ENCODE data around the gene FARS2.

Gene FARS2

GRCh38 chr6:5728351-5729079 lies 467.2 kb downstream of the FARS2 start:
- Mint-ChIP-seq H3K9me3 (ENCODE audit: low read depth) (no peaks in the 10 kb centered on the region), H3K36me3 (peaks cover 20% of the 10 kb centered on the region), H3K4me1 (ENCODE audit: low read depth) (peaks cover 4% of the 10 kb centered on the region), H3K4me3 (no peak overlapping the region), H3K27me3 (no peaks in the 10 kb centered on the region), H3K27ac (no peak overlapping the region)

- Mint-ChIP-seq H3K4me1 (ENCODE audit: low read depth) (peaks cover 1% of the 10 kb centered on the region), H3K4me3 (no peak overlapping the region), H3K27me3 (no peaks in the 10 kb centered on the region), H3K27ac (no peak overlapping the region), H3K36me3 (peaks cover 21% of the 10 kb centered on the region), H3K9me3 (ENCODE audit: low read depth) (no peaks in the 10 kb centered on the region)
These were observed 467.7 kb downstream of the FARS2 start for GRCh38 chr6:5729080-5729434.

DNA sequence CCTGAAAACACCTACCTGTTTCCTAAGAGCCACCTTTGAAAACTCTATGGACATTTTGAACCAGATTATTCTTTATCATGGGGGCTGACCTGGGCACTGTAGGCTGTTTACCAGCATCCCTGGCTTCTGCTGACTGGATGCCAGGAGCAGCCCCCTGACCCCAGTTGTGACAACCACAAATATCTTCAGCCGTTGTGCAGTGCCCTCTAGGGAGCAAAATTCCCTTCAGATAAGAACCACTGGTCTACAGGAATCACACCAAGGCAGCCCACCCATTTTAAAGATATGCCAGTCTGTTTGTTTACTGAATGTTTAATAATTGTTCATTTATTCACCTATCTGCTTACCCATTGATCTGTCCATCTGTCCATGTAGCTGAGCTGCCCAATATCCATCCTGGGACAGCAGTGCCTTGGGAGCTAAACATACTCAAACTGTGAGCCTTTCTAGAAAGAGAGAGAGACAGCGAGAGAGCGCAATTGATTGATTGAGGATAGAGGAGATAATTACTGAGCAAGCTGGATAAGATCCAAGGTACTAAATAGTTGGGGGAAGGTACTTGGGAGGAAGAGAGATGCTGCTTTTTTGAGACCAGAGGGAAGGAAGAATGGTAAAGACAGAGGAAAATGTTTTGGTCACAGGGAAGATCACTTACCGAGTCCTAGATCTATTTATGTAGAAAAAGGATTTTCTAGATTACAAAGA lies 468.7 kb downstream of the FARS2 start:
- no peaks in the 10 kb centered on the region for H3K9me3 Mint-ChIP-seq (ENCODE audit: low read depth)
- no peak overlapping the region for H3K4me3 Mint-ChIP-seq
- peaks cover 21% of the 10 kb centered on the region for H3K36me3 Mint-ChIP-seq
- peaks cover 1% of the 10 kb centered on the region for H3K4me1 Mint-ChIP-seq (ENCODE audit: low read depth)
- H3K27ac Mint-ChIP-seq: no peak overlapping the region
- H3K27me3 Mint-ChIP-seq: no peaks in the 10 kb centered on the region

DNA sequence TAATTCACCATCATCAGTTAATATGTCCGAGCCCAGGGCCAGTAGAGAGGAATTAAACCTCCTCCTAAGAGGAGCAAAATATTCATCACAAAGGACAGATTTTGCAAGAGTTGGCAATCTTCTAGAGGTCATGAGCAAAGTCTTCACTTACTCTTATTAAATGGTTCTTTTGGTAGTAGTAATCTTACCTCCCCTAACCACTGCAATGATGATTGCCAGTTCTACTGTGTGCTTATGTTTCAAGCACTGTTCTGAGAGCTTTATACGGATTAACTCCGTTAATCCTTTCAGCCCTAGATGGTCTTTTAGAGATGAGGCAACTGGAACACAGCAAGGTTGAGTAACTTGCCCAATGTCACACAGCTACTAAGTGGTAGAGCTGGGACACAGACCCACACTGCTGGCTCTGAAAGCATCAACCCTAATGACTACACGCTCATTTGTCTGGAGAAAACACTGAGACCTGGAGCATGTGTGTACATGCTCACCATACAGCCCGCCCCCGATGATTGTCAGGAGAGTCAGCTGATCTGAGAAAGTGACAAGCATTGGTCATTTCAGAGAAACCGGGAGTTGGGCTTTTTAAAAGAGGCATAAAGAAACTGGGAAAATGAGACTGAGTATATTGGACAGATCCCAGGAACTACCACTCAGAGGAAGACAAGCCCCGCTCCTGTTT lies 469.4 kb downstream of the FARS2 start:
- H3K9me3 Mint-ChIP-seq (ENCODE audit: low read depth): no peaks in the 10 kb centered on the region
- H3K4me1 Mint-ChIP-seq (ENCODE audit: low read depth): peaks cover 1% of the 10 kb centered on the region
- peaks cover 19% of the 10 kb centered on the region for H3K36me3 Mint-ChIP-seq
- no peak overlapping the region for H3K27ac Mint-ChIP-seq
- no peak overlapping the region for H3K4me3 Mint-ChIP-seq
- no peaks in the 10 kb centered on the region for H3K27me3 Mint-ChIP-seq

- Mint-ChIP-seq H3K27ac (no peak overlapping the region), H3K4me1 (ENCODE audit: low read depth) (peaks cover 1% of the 10 kb centered on the region), H3K4me3 (no peak overlapping the region), H3K36me3 (peaks cover 19% of the 10 kb centered on the region), H3K9me3 (ENCODE audit: low read depth) (no peaks in the 10 kb centered on the region), H3K27me3 (no peaks in the 10 kb centered on the region)
These were observed 470.1 kb downstream of the FARS2 start for GRCh38 chr6:5731435-5731834.

DNA sequence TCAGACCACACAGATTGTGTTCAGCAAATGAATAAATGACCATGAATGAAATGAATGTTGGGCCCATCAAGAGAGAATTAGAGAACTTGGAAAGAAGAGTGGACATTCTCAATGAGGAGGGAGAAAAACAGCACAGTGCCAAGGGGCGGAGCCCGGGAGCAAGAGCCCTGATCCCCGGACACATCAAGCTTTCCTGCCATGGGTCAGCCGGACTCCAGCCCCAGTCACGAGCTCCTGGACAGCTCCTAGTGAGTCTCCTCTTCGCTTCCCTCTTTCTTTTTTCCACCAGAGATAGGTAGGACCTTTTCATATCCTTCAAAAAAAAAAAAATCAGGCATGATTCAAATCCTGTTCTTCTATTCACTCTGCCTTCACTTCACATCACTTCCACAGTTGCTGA lies 471.2 kb downstream of the FARS2 start:
- no peaks in the 10 kb centered on the region for H3K27me3 Mint-ChIP-seq
- no peak overlapping the region for H3K27ac Mint-ChIP-seq
- H3K9me3 Mint-ChIP-seq (ENCODE audit: low read depth): no peaks in the 10 kb centered on the region
- H3K4me3 Mint-ChIP-seq: no peak overlapping the region
- H3K4me1 Mint-ChIP-seq (ENCODE audit: low read depth): peaks cover 1% of the 10 kb centered on the region
- peaks cover 19% of the 10 kb centered on the region for H3K36me3 Mint-ChIP-seq

GRCh38 chr6:5736016-5736738 lies 474.9 kb downstream of the FARS2 start:
- no peaks in the 10 kb centered on the region for H3K27me3 Mint-ChIP-seq
- H3K9me3 Mint-ChIP-seq (ENCODE audit: low read depth): no peaks in the 10 kb centered on the region
- H3K27ac Mint-ChIP-seq: no peak overlapping the region
- H3K36me3 Mint-ChIP-seq: peaks cover 24% of the 10 kb centered on the region
- peaks cover 1% of the 10 kb centered on the region for H3K4me1 Mint-ChIP-seq (ENCODE audit: low read depth)
- H3K4me3 Mint-ChIP-seq: no peak overlapping the region

- Mint-ChIP-seq H3K36me3 (peaks cover 17% of the 10 kb centered on the region), H3K27ac (no peak overlapping the region), H3K9me3 (ENCODE audit: low read depth) (no peaks in the 10 kb centered on the region), H3K27me3 (no peaks in the 10 kb centered on the region), H3K4me3 (no peak overlapping the region), H3K4me1 (ENCODE audit: low read depth) (no peaks in the 10 kb centered on the region)
These were observed 476.1 kb downstream of the FARS2 start for GRCh38 chr6:5737460-5737859.

GRCh38 chr6:5738211-5738610 lies 476.9 kb downstream of the FARS2 start:
- Mint-ChIP-seq H3K27me3 (no peaks in the 10 kb centered on the region), H3K4me1 (ENCODE audit: low read depth) (no peaks in the 10 kb centered on the region), H3K9me3 (ENCODE audit: low read depth) (no peaks in the 10 kb centered on the region), H3K27ac (no peak overlapping the region), H3K4me3 (no peak overlapping the region), H3K36me3 (peaks cover 10% of the 10 kb centered on the region)

DNA sequence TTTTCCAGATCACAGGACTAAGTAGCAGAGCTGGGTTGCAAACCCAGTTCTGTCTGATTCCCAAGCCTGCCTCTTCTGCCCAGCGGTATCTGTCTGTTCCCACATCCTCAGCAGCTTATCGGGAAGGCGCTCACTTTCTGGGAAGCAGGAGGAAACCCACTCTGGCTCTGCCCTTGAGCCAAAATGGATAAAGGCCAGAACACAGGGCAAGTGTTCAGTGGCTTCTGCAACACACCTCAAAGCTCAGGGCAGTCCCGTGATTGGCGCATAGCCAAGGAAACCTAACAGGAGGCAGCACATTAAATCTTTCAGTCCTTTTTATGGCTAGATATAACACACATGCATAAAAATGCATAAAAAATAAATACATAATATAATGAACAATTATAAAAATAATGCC lies 483.2 kb downstream of the FARS2 start:
- H3K27ac Mint-ChIP-seq: no peak overlapping the region
- H3K4me1 Mint-ChIP-seq (ENCODE audit: low read depth): peaks cover under 1% of the 10 kb centered on the region
- H3K4me3 Mint-ChIP-seq: no peak overlapping the region
- peaks cover 9% of the 10 kb centered on the region for H3K36me3 Mint-ChIP-seq
- no peaks in the 10 kb centered on the region for H3K9me3 Mint-ChIP-seq (ENCODE audit: low read depth)
- H3K27me3 Mint-ChIP-seq: no peaks in the 10 kb centered on the region

GRCh38 chr6:5745081-5745480 lies 483.8 kb downstream of the FARS2 start:
- Mint-ChIP-seq H3K4me3 (no peak overlapping the region), H3K27ac (no peak overlapping the region), H3K4me1 (ENCODE audit: low read depth) (peaks cover 1% of the 10 kb centered on the region)

GRCh38 chr6:5746053-5746758 lies 484.9 kb downstream of the FARS2 start:
- no peak overlapping the region for H3K4me3 Mint-ChIP-seq
- peaks cover 11% of the 10 kb centered on the region for H3K36me3 Mint-ChIP-seq
- H3K27me3 Mint-ChIP-seq: no peaks in the 10 kb centered on the region
- peaks cover 1% of the 10 kb centered on the region for H3K4me1 Mint-ChIP-seq (ENCODE audit: low read depth)
- H3K9me3 Mint-ChIP-seq (ENCODE audit: low read depth): no peaks in the 10 kb centered on the region
- no peak overlapping the region for H3K27ac Mint-ChIP-seq

More at GRCh38 chr6:5745081-5745480, 483.8 kb downstream of the FARS2 start:
- H3K27me3 Mint-ChIP-seq: no peaks in the 10 kb centered on the region
- peaks cover 10% of the 10 kb centered on the region for H3K36me3 Mint-ChIP-seq
- H3K9me3 Mint-ChIP-seq (ENCODE audit: low read depth): no peaks in the 10 kb centered on the region

DNA sequence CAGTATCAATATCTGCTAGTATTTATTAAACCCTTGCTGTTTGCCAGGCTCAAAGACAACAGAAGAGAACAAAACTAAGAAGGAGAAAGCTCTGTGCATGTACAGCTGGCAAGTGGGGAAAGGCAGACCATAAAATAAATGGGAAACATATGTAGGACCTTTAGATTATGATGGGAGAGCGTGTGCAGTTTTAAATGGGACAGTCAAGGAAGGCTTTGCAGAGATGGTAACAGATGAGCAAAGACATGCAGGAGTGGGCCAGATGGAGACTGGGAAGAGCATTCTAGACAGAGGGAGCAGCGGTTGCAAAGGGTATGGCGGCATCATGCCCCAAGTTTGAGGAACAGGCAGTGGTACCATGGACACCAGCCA lies 485.4 kb downstream of the FARS2 start:
- Mint-ChIP-seq H3K4me3 (no peak overlapping the region), H3K27ac (no peak overlapping the region), H3K4me1 (ENCODE audit: low read depth) (peaks cover 1% of the 10 kb centered on the region), H3K9me3 (ENCODE audit: low read depth) (no peaks in the 10 kb centered on the region), H3K27me3 (no peaks in the 10 kb centered on the region), H3K36me3 (peaks cover 12% of the 10 kb centered on the region)

DNA sequence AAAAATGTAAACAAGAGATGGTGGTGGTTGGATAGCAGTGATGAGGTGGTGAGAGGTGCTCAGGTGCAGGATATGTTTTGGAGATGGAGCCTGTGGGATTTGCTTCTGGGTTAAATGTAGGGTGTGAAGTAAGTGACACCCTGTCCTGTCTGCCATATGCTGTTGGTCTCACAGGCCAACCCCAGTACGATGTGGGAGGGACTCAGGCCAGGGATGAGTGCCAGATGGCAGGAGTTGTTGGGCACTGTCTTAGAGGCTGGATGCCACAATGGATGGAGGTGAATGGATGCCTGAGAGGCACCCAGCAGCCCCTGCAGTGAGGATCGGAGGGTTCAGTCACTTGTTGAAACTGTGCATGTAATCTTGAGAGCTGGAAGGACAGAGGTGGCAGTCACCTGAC lies 486.1 kb downstream of the FARS2 start:
- Mint-ChIP-seq H3K27ac (no peak overlapping the region), H3K4me3 (no peak overlapping the region), H3K4me1 (ENCODE audit: low read depth) (peaks cover 1% of the 10 kb centered on the region), H3K36me3 (peaks cover 17% of the 10 kb centered on the region), H3K27me3 (no peaks in the 10 kb centered on the region), H3K9me3 (ENCODE audit: low read depth) (no peaks in the 10 kb centered on the region)
